LNCAP (cell line): ENCODE measurements around the gene YBX1.

Experiments
- CTCF ChIP-seq: fragments of 450-650 bp; IDR thresholded peaks from 2 replicates; pipeline ENCODE4 v1.5.1; 2017; ENCODE audit warnings: mild to moderate bottlenecking

The YBX1 gene

GRCh38 chr1:42721926-42722325, 39.7 kb downstream of the YBX1 start:
- TF ChIP-seq CTCF: no peak

GRCh38 chr1:42723511-42723910, 41.3 kb downstream of the YBX1 start:
- TF ChIP-seq CTCF: no peak

GRCh38 chr1:42730002-42730401, 47.8 kb downstream of the YBX1 start:
- TF ChIP-seq CTCF: no peak

GRCh38 chr1:42730988-42731387, 48.8 kb downstream of the YBX1 start:
- peak; percentile 64 for TF ChIP-seq CTCF

- TF ChIP-seq CTCF: no peak
These were observed 49.4 kb downstream of the YBX1 start for GRCh38 chr1:42731585-42731984.

- TF ChIP-seq CTCF: no peak
These were observed 50.0 kb downstream of the YBX1 start for GRCh38 chr1:42732126-42732680.

- no peak for TF ChIP-seq CTCF
These were observed 51.4 kb downstream of the YBX1 start for GRCh38 chr1:42733415-42734200.
